WTC11 (cell line): Measurements from ENCODE around the gene PRELP.

Source experiments
- ARID4B ChIP-seq: sonication (generic); formaldehyde crosslinking; IDR thresholded peaks from 2 replicates; pipeline ENCODE4 v1.8.0; 2023; ENCODE audit warnings: missing genetic modification reagents, mild to moderate bottlenecking, borderline replicate concordance
- ATF2 ChIP-seq: sonication (generic); formaldehyde crosslinking; IDR thresholded peaks from 2 replicates; pipeline ENCODE4 v1.8.1; 2022; ENCODE audit warnings: low read depth, missing genetic modification reagents, borderline replicate concordance
- ATF6 ChIP-seq: sonication (generic); formaldehyde crosslinking; IDR thresholded peaks from 2 replicates; pipeline ENCODE4 v1.8.1; 2023; ENCODE audit warnings: mild to moderate bottlenecking, missing genetic modification reagents
- CREB1 ChIP-seq: sonication (generic); formaldehyde crosslinking; IDR thresholded peaks from 2 replicates; pipeline ENCODE4 v1.8.0; 2023; ENCODE audit warnings: mild to moderate bottlenecking, missing genetic modification reagents
- CTCF ChIP-seq: fragments of 200-600 bp; IDR thresholded peaks from 2 replicates; pipeline ENCODE4 v1.8.0; 2022; ENCODE audit warnings: antibody characterized with exemption
- FOXJ3 ChIP-seq: sonication (generic); formaldehyde crosslinking; IDR thresholded peaks from 2 replicates; pipeline ENCODE4 v1.9.0; 2021; ENCODE audit warnings: missing genetic modification reagents, mild to moderate bottlenecking, borderline replicate concordance
- HMGXB4 ChIP-seq: sonication (generic); formaldehyde crosslinking; IDR thresholded peaks from 2 replicates; pipeline ENCODE4 v1.8.1; 2023; ENCODE audit warnings: mild to moderate bottlenecking, moderate library complexity, missing genetic modification reagents
- JUN ChIP-seq: sonication (generic); formaldehyde crosslinking; IDR thresholded peaks from 2 replicates; pipeline ENCODE4 v1.8.0; 2023; ENCODE audit warnings: mild to moderate bottlenecking, missing genetic modification reagents
- MAX ChIP-seq: sonication (generic); formaldehyde crosslinking; IDR thresholded peaks from 2 replicates; pipeline ENCODE4 v1.8.0; 2022; ENCODE audit warnings: mild to moderate bottlenecking, missing genetic modification reagents
- NR2C2 ChIP-seq: sonication (generic); formaldehyde crosslinking; IDR thresholded peaks from 2 replicates; pipeline ENCODE4 v1.8.0; 2022; ENCODE audit warnings: mild to moderate bottlenecking, missing genetic modification reagents
- USF1 ChIP-seq: sonication (generic); formaldehyde crosslinking; IDR thresholded peaks from 2 replicates; pipeline ENCODE4 v1.8.0; 2022; ENCODE audit warnings: mild to moderate bottlenecking, missing genetic modification reagents
- USF2 ChIP-seq: sonication (generic); formaldehyde crosslinking; IDR thresholded peaks from 2 replicates; pipeline ENCODE4 v1.8.1; 2023; ENCODE audit warnings: mild to moderate bottlenecking, missing genetic modification reagents, moderate library complexity
- ZNF121 ChIP-seq: sonication (generic); formaldehyde crosslinking; IDR thresholded peaks from 2 replicates; pipeline ENCODE4 v1.8.0; 2023; ENCODE audit warnings: missing genetic modification reagents
- ZNF425 ChIP-seq: fragments of 250-450 bp; sonication (Bioruptor Pico); conservative IDR thresholded peaks from 2 replicates; pipeline ENCODE4 v1.9.0; 2021; ENCODE audit warnings: mild to moderate bottlenecking

GRCh38 chr1:203470240-203470639, 5.4 kb upstream of the PRELP start:
- TF ChIP-seq ZNF425 = no peak
- TF ChIP-seq CREB1 = no peak
- no peak for TF ChIP-seq HMGXB4 (CRISPR knock-in tag)
- no peak for TF ChIP-seq CTCF
- no peak for TF ChIP-seq ZNF121
- TF ChIP-seq ATF2 (CRISPR knock-in tag) = no peak
- no peak for TF ChIP-seq JUN (CRISPR knock-in tag)
- TF ChIP-seq USF1 (CRISPR knock-in tag) = no peak
- TF ChIP-seq NR2C2 (CRISPR knock-in tag) = no peak
- no peak for TF ChIP-seq MAX
- TF ChIP-seq FOXJ3 (CRISPR knock-in tag) = no peak
- no peak for TF ChIP-seq ATF6 (CRISPR knock-in tag)
- TF ChIP-seq ARID4B (CRISPR knock-in tag) = no peak
- no peak for TF ChIP-seq USF2
